GM23338 (cell line): ENCODE data around the gene ARHGEF28. TPM values are rescaled to one million over a fixed set of nuclear protein-coding genes. Genes with fewer than 3 reads are reported as not detected.
A peak's percentile ranks its signal among the peaks of the same experiment; 100 is the strongest.

Experiments used
- ATAC-seq: fragments of 200-7000 bp; cut with Tn5 transposase; 3 replicates; pipeline ENCODE4 v1.9.1; 2020
- DNase-seq: peaks from one replicate; pipeline ENCODE4 v3.0.0-alpha.2; 2015; ENCODE audit warnings: low spot score
- H2AFZ ChIP-seq: fragments of 200-600 bp; sonication (generic); 2 replicates; pipeline ENCODE4 v1.8.0; 2016; ENCODE audit warnings: antibody characterized with exemption, mild to moderate bottlenecking, moderate library complexity
- H3F3A ChIP-seq: fragments of 200-600 bp; sonication (generic); replicated peaks from 2 replicates; pipeline ENCODE4 v1.8.0; 2017; ENCODE audit warnings: antibody characterized with exemption, mixed run types, low read depth
- H3K27ac ChIP-seq: fragments of 200-600 bp; sonication (generic); 2 replicates; pipeline ENCODE4 v1.6.1; 2016; ENCODE audit warnings: low read depth
- H3K27me3 ChIP-seq: fragments of 200-600 bp; sonication (generic); 2 replicates; pipeline ENCODE4 v1.8.0; 2016; ENCODE audit warnings: mild to moderate bottlenecking, mixed run types, moderate library complexity; ENCODE audit not compliant: insufficient read depth
- H3K36me3 ChIP-seq: fragments of 200-600 bp; sonication (generic); 2 replicates; pipeline ENCODE4 v1.8.0; 2016; ENCODE audit warnings: mild to moderate bottlenecking; ENCODE audit not compliant: insufficient read depth
- H3K4me1 ChIP-seq: fragments of 200-600 bp; sonication (generic); 2 replicates; pipeline ENCODE4 v1.8.0; 2016; ENCODE audit warnings: mild to moderate bottlenecking, moderate library complexity; ENCODE audit not compliant: insufficient read depth
- H3K4me2 ChIP-seq: fragments of 200-600 bp; sonication (generic); 2 replicates; pipeline ENCODE4 v1.7.1; 2017; ENCODE audit warnings: mixed run types
- H3K4me3 ChIP-seq: fragments of 200-600 bp; sonication (generic); 2 replicates; pipeline ENCODE4 v1.6.1; 2016; ENCODE audit warnings: mixed run types
- H3K79me2 ChIP-seq: fragments of 200-600 bp; sonication (generic); replicated peaks from 2 replicates; pipeline ENCODE4 v1.8.0; 2017; ENCODE audit warnings: mild to moderate bottlenecking; ENCODE audit not compliant: insufficient read depth
- H3K9me2 ChIP-seq: fragments of 200-600 bp; sonication (generic); 2 replicates; pipeline ENCODE4 v1.8.0; 2017; ENCODE audit not compliant: insufficient read depth
- H4K20me1 ChIP-seq: fragments of 200-600 bp; sonication (generic); replicated peaks from 2 replicates; pipeline ENCODE4 v1.8.0; 2017; ENCODE audit warnings: mild to moderate bottlenecking; ENCODE audit not compliant: insufficient read depth
- H3K27ac Mint-ChIP-seq: 2 replicates; pipeline ENCODE4 v1.8.0; 2020; ENCODE audit warnings: inconsistent platforms, mild to moderate bottlenecking, moderate library complexity, mixed read lengths
- H3K27me3 Mint-ChIP-seq: 3 replicates; pipeline ENCODE4 v1.8.0; 2022; ENCODE audit warnings: low read depth, mild to moderate bottlenecking, moderate library complexity, mixed read lengths, inconsistent platforms; ENCODE audit not compliant: insufficient read depth, poor library complexity
- H3K36me3 Mint-ChIP-seq: 3 replicates; pipeline ENCODE4 v1.8.0; 2021; ENCODE audit warnings: low read depth, mild to moderate bottlenecking, inconsistent platforms, moderate library complexity, mixed read lengths
- H3K4me1 Mint-ChIP-seq: 3 replicates; pipeline ENCODE4 v1.8.0; 2020; ENCODE audit warnings: mild to moderate bottlenecking, inconsistent platforms, mixed read lengths
- H3K4me3 Mint-ChIP-seq: 3 replicates; pipeline ENCODE4 v1.8.0; 2021; ENCODE audit warnings: moderate library complexity, mild to moderate bottlenecking, inconsistent platforms, mixed read lengths
- H3K9me3 Mint-ChIP-seq: 3 replicates; pipeline ENCODE4 v1.8.0; 2020; ENCODE audit warnings: moderate library complexity, mild to moderate bottlenecking, inconsistent platforms, mixed read lengths
- EZH2phosphoT487 ChIP-seq: fragments of 200-600 bp; sonication (generic); IDR thresholded peaks from one replicate; pipeline ENCODE4 v1.8.1; 2018; ENCODE audit warnings: antibody characterized with exemption; ENCODE audit not compliant: unreplicated experiment
- NANOG ChIP-seq: IDR thresholded peaks from 2 replicates; pipeline ENCODE4 v1.6.1; 2016; ENCODE audit warnings: antibody characterized with exemption, borderline replicate concordance
- ZNF114 ChIP-seq: fragments of 250-450 bp; sonication (Bioruptor Pico); IDR thresholded peaks from 2 replicates; pipeline ENCODE4 v1.5.0; 2020; ENCODE audit warnings: mild to moderate bottlenecking, moderate library complexity
- ZNF331 ChIP-seq: fragments of 250-450 bp; sonication (Bioruptor Pico); IDR thresholded peaks from 2 replicates; pipeline ENCODE4 v1.5.0; 2020; ENCODE audit warnings: low read depth, mild to moderate bottlenecking, moderate library complexity
- polyA plus RNA-seq: library from polyadenylated mRNA; unstranded; fragments of >200 nt; fragmentation: Nextera tagmentation; extraction: Ambion mirVana; gene quantifications from 2 replicates; pipeline ENCODE4 v1.2.1, GENCODE V29; 2016
- total RNA-seq: library from RNA; depleted of rRNA; stranded (reverse); fragments of >200 nt; shearing (Covaris generic); gene quantifications from 2 replicates; pipeline ENCODE4 v1.2.3, GENCODE V29; 2014
- TF ChIP-seq, protein P1 (sequence below), 2 experiments: fragments of 200-600 bp in 1 of 2; sonication (generic) in 1 of 2; conservative IDR thresholded peaks; 2 replicates each; pipeline versions ENCODE4 v1.5.1 to v1.6.1; 2016 to 2017; ENCODE audit warnings: antibody characterized with exemption in 2 of 2, low read depth in 2 of 2, mild to moderate bottlenecking in 2 of 2, moderate library complexity in 1 of 2
- TF ChIP-seq, protein P2 (sequence below): IDR thresholded peaks from one replicate; pipeline ENCODE4 v1.6.1; 2018; ENCODE audit warnings: antibody characterized with exemption; ENCODE audit not compliant: unreplicated experiment
- TF ChIP-seq, protein P3 (sequence below): IDR thresholded peaks from 2 replicates; pipeline ENCODE4 v1.6.1; 2016; ENCODE audit warnings: antibody characterized with exemption

ARHGEF28 gene
- total and polyA plus RNA-seq, 2 experiments from 2014 or later, result 0.39 to 1.0 TPM

DNA sequence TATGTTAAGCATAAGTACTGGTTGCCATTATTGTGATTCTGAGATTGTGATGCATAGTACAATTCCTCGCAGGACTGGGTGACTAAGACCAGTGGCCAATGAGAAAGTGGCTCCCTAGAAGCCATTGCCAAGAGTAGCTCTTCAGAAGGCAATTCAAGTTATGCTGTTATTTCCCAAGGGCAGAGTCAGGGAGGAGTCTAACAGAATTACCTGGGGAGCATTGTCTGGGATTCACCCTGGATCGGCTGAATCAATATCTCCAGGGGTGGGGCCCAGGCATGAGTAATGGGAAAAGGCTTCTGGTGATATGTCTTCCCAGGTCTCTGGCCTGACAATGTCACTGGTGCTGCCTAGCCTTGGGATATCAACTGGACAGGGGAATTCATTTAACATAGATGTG lies 10.9 kb upstream of the ARHGEF28 start:
- H3K27ac ChIP-seq, result no peak overlapping the region
- H3K4me3 ChIP-seq, result no peak overlapping the region
- Mint-ChIP-seq H3K27ac (no peak overlapping the region), H3K4me1 (peaks cover 12% of the 10 kb centered on the region; the same call in 2 of the 3 replicates), H3K9me3 (no peaks in the 10 kb centered on the region), H3K36me3 (no peaks in the 10 kb centered on the region), H3K4me3 (no peak overlapping the region), H3K27me3 (peaks cover 2% of the 10 kb centered on the region)
- ATAC-seq (no peak), DNase-seq (no peak)
- no peak overlapping the region for H2AFZ ChIP-seq
- TF ChIP-seq, protein P1, sequence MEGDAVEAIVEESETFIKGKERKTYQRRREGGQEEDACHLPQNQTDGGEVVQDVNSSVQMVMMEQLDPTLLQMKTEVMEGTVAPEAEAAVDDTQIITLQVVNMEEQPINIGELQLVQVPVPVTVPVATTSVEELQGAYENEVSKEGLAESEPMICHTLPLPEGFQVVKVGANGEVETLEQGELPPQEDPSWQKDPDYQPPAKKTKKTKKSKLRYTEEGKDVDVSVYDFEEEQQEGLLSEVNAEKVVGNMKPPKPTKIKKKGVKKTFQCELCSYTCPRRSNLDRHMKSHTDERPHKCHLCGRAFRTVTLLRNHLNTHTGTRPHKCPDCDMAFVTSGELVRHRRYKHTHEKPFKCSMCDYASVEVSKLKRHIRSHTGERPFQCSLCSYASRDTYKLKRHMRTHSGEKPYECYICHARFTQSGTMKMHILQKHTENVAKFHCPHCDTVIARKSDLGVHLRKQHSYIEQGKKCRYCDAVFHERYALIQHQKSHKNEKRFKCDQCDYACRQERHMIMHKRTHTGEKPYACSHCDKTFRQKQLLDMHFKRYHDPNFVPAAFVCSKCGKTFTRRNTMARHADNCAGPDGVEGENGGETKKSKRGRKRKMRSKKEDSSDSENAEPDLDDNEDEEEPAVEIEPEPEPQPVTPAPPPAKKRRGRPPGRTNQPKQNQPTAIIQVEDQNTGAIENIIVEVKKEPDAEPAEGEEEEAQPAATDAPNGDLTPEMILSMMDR (conservative IDR thresholded peaks at IDR 0.05; ENCODE audit: low read depth in 2 of 2), result no peak
- TF ChIP-seq ZNF114, result no peak
- TF ChIP-seq, protein P2, sequence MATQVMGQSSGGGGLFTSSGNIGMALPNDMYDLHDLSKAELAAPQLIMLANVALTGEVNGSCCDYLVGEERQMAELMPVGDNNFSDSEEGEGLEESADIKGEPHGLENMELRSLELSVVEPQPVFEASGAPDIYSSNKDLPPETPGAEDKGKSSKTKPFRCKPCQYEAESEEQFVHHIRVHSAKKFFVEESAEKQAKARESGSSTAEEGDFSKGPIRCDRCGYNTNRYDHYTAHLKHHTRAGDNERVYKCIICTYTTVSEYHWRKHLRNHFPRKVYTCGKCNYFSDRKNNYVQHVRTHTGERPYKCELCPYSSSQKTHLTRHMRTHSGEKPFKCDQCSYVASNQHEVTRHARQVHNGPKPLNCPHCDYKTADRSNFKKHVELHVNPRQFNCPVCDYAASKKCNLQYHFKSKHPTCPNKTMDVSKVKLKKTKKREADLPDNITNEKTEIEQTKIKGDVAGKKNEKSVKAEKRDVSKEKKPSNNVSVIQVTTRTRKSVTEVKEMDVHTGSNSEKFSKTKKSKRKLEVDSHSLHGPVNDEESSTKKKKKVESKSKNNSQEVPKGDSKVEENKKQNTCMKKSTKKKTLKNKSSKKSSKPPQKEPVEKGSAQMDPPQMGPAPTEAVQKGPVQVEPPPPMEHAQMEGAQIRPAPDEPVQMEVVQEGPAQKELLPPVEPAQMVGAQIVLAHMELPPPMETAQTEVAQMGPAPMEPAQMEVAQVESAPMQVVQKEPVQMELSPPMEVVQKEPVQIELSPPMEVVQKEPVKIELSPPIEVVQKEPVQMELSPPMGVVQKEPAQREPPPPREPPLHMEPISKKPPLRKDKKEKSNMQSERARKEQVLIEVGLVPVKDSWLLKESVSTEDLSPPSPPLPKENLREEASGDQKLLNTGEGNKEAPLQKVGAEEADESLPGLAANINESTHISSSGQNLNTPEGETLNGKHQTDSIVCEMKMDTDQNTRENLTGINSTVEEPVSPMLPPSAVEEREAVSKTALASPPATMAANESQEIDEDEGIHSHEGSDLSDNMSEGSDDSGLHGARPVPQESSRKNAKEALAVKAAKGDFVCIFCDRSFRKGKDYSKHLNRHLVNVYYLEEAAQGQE, result no peak
- no peaks in the 10 kb centered on the region for H3F3A ChIP-seq
- no peaks in the 10 kb centered on the region for H3K27me3 ChIP-seq
- no peaks in the 10 kb centered on the region for H3K9me2 ChIP-seq
- no peak overlapping the region for H3K4me2 ChIP-seq
- no peaks in the 10 kb centered on the region for H3K4me1 ChIP-seq
- no peaks in the 10 kb centered on the region for H4K20me1 ChIP-seq
- H3K79me2 ChIP-seq, result no peaks in the 10 kb centered on the region
- H3K36me3 ChIP-seq, result no peaks in the 10 kb centered on the region

DNA sequence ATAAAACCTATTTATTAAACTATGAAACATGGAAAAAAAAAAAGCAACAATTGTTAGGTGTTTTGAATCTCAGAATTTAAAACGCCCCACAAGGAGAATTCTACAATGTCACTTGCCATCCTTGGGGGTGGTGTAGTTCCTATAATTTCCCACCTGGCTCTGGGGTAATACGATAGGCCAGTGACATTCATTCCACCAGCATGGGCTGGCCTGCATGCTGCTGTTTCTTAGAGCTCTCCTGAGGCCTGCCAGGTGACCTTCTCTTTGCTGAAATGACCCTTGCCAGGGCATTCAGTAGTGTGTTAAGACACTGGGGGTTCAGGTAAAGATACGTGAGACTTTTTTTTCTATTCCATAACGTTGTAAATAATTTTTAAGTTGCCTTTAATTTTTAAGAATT lies 10.0 kb upstream of the ARHGEF28 start:
- Mint-ChIP-seq H3K4me3 (no peak overlapping the region), H3K36me3 (no peaks in the 10 kb centered on the region), H3K4me1 (peaks cover 12% of the 10 kb centered on the region; the same call in 2 of the 3 replicates), H3K27me3 (peaks cover 2% of the 10 kb centered on the region), H3K9me3 (no peaks in the 10 kb centered on the region), H3K27ac (no peak overlapping the region)
- Histone ChIP-seq H3F3A (no peaks in the 10 kb centered on the region), H3K27me3 (no peaks in the 10 kb centered on the region), H3K4me1 (no peaks in the 10 kb centered on the region), H3K4me3 (no peak overlapping the region), H3K9me2 (no peaks in the 10 kb centered on the region), H2AFZ (no peak overlapping the region), H3K79me2 (no peaks in the 10 kb centered on the region), H4K20me1 (no peaks in the 10 kb centered on the region), H3K27ac (no peak overlapping the region), H3K36me3 (no peaks in the 10 kb centered on the region), H3K4me2 (no peak overlapping the region)
- no peak for TF ChIP-seq NANOG
- TF ChIP-seq, protein P3, sequence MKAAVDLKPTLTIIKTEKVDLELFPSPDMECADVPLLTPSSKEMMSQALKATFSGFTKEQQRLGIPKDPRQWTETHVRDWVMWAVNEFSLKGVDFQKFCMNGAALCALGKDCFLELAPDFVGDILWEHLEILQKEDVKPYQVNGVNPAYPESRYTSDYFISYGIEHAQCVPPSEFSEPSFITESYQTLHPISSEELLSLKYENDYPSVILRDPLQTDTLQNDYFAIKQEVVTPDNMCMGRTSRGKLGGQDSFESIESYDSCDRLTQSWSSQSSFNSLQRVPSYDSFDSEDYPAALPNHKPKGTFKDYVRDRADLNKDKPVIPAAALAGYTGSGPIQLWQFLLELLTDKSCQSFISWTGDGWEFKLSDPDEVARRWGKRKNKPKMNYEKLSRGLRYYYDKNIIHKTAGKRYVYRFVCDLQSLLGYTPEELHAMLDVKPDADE, result no peak
- TF ChIP-seq ZNF331 (CRISPR knock-in tag), result no peak
- TF ChIP-seq EZH2phosphoT487, result no peak
- ATAC-seq, result peak; percentile 62
- no peak for DNase-seq
